ENCODE measurements around the gene ATOSB. TPM values are rescaled to one million over a fixed set of nuclear protein-coding genes. Genes with fewer than 3 reads are reported as not detected.
"Not testable (repeated sequence)": the region's sequence is repeated elsewhere in the genome, so short reads cannot be mapped to it uniquely, and the experiment has no call there.

The ATOSB gene
- total RNA-seq, 1 experiment from 2014 or later = 10.2 TPM

DNA sequence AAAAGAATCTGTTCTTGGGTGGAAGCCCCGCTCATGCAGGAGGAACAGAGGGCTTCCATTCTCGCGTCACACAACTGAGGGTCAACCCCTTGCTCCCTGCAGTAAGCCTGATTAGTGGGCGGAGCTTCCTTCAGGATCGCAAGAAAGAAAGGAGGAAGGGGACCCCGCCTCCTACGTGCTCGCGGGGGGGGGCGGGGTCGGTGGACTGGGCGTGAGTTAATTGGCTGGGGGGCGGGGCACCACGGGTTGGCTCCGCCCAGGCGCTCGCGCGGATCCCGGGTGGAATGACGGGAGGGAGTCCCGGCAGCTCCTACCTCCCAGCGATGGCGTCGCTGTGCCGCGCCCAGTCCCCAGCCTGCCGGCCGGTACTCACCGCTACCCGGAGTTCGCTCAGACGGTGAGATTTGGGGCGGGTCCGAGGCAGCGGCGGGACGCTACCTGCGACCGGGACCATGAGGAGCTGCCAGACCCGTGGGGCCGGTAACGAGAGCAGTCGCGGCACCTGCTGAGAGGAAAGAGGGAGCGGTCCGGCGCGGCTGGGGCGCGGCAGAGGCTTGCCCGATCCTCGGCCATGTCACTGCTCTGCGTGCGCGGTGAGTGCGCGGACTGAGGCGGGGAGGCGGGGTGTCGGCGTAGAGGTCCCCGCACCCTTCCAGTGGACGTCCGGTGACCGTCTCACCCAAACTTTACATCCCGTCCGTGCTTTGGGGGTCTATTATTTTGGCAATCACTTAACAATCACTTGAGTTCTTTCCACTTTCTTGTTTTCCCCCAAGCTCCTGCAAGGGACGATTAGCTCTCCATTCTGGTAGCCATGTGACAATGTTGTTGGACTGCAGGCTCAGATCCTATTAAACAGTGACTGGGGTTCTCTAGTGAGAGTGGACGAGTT is 46.3 kb upstream of the ATOSB start, which contains the start of gene UNC13B (continued):
- TF ChIP-seq, protein P1, sequence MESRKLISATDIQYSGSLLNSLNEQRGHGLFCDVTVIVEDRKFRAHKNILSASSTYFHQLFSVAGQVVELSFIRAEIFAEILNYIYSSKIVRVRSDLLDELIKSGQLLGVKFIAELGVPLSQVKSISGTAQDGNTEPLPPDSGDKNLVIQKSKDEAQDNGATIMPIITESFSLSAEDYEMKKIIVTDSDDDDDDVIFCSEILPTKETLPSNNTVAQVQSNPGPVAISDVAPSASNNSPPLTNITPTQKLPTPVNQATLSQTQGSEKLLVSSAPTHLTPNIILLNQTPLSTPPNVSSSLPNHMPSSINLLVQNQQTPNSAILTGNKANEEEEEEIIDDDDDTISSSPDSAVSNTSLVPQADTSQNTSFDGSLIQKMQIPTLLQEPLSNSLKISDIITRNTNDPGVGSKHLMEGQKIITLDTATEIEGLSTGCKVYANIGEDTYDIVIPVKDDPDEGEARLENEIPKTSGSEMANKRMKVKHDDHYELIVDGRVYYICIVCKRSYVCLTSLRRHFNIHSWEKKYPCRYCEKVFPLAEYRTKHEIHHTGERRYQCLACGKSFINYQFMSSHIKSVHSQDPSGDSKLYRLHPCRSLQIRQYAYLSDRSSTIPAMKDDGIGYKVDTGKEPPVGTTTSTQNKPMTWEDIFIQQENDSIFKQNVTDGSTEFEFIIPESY (IDR thresholded peaks at IDR 0.05; ENCODE audit: extremely low read depth, insufficient replicate concordance, low read length) = no peak

DNA sequence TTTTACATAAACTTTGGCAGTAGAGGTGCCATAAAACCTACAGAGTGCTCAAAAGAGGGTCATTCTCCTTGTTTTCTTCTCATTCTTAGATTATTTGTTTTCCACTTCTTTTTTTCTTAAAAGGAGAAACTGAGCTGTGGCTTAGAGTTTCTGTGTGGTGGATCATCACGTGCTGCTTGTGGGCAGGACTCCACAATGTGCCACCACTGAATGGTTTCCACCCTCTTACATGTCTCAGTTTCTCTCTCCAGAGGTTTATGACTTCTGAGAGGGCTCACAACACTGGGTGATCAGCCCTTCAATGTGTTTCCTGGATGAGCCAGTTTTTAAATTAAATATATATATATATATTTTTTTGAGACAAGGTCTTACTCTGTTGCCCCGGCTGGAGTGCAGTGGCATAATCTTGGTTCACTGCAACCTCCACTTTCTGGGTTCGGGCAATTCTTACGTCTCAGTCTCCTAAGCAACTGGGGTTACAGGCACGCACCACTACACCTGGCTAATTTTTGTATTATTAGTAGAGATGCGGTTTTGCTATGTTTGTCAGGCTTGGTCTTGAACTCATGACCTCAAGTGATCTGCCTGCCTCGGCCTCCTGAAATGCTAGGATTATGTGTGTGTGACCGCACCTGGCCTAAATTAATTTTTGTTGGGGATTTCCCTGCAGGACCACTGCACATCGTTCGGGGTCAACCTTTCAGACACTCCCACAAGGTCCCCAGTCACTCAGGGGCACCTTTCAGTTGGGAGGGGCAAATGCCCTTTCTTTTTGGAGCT is 43.0 kb upstream of the ATOSB start:
- no peaks in the 10 kb centered on the region for H3K27me3 ChIP-seq (ENCODE audit: insufficient read depth, low read length)
- H3K9ac ChIP-seq (ENCODE audit: low read length) = no peak overlapping the region
- peaks cover 3 to 13% of the 10 kb centered on the region in 2 experiments; a peak in 3 of 4 replicates for H3K4me1 ChIP-seq (ENCODE audit: control insufficient read depth in 1 of 2, insufficient read depth in 2 of 2, low read length in 2 of 2)
- no TSS peak for BruUV-seq (replicated peaks)
- no peak overlapping the region for H3K27ac ChIP-seq (ENCODE audit: low read depth, low read length)
- H3K36me3 ChIP-seq (ENCODE audit: control insufficient read depth in 1 of 2, insufficient read depth in 2 of 2, low read length in 2 of 2) = no peaks in the 10 kb centered on the region
- TF ChIP-seq POLR2AphosphoS5 (IDR thresholded peaks at IDR 0.05; ENCODE audit: low read depth, low read length) = no peak
- H3K4me3 ChIP-seq (replicated peaks in 1 of 2; ENCODE audit: low read depth in 1 of 2, low read length in 2 of 2) = no peak overlapping the region
- H3K9me3 ChIP-seq (ENCODE audit: control insufficient read depth in 1 of 2, insufficient read depth in 1 of 2, low read depth in 1 of 2, low read length in 2 of 2) = no peaks in the 10 kb centered on the region
- H3K9me2 ChIP-seq (ENCODE audit: insufficient read depth) = no peaks in the 10 kb centered on the region
- ATAC-seq = no peak
- CTCF ChIA-PET = no interaction called here
- intact Hi-C loops (cut with micrococcal nuclease) = no loop called here
- no peak for DNase-seq (ENCODE audit: low read depth, low spot score)
- H3K4me2 ChIP-seq (ENCODE audit: low read length) = no peak overlapping the region
- H4K20me1 ChIP-seq (ENCODE audit: insufficient read depth) = no peaks in the 10 kb centered on the region
- POLR2A ChIA-PET = no interaction called here
- RAD21 ChIA-PET (ENCODE audit: low non-redundant PET in 1 of 2, low total read pairs in 2 of 2, uncharacterized antibody in 2 of 2, unreplicated experiment in 2 of 2) = no interaction called here
- no peak overlapping the region for H2AFZ ChIP-seq (ENCODE audit: low read depth, low read length, poor library complexity, severe bottlenecking)
- 0 out of 2 replicates have a peak, but pooled peaks cover 7% of the 10 kb centered on the region for H3K79me2 ChIP-seq (ENCODE audit: insufficient read depth, low read length)

DNA sequence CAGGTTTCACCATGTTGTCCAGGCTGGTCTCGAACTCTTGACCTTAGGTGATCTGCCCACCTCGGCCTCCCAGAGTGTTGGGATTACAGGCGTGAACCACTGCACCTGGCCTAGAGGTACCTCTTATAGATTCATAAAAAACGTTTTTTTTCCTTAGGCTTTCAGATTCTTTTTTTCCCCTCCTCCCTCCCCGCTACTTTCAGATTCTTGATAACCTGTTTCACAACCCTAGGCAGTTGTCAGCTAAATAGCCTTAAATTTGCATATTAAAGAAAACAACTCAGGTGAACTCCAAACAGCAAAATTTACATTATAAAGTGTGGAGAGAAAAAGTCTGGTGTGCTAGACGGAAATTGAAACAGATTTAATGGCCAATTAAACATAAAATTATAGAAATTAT is 42.2 kb upstream of the ATOSB start:
- DNase-seq (ENCODE audit: low read depth, low spot score); H3K9me2 ChIP-seq (ENCODE audit: insufficient read depth); intact Hi-C loops (cut with micrococcal nuclease); H3K79me2 ChIP-seq (ENCODE audit: insufficient read depth, low read length); CTCF ChIA-PET; H3K4me3 ChIP-seq (replicated peaks in 1 of 2; ENCODE audit: low read depth in 1 of 2, low read length in 2 of 2); ATAC-seq; H3K27ac ChIP-seq (ENCODE audit: low read depth, low read length); H3K36me3 ChIP-seq (ENCODE audit: control insufficient read depth in 1 of 2, insufficient read depth in 2 of 2, low read length in 2 of 2); H2AFZ ChIP-seq (ENCODE audit: low read depth, low read length, poor library complexity, severe bottlenecking); H3K27me3 ChIP-seq (ENCODE audit: insufficient read depth, low read length); H3K4me1 ChIP-seq (ENCODE audit: control insufficient read depth in 1 of 2, insufficient read depth in 2 of 2, low read length in 2 of 2); H3K9me3 ChIP-seq (ENCODE audit: control insufficient read depth in 1 of 2, insufficient read depth in 1 of 2, low read depth in 1 of 2, low read length in 2 of 2); H3K9ac ChIP-seq (ENCODE audit: low read length); H3K4me2 ChIP-seq (ENCODE audit: low read length); BruUV-seq (replicated peaks); RAD21 ChIA-PET (ENCODE audit: low non-redundant PET in 1 of 2, low total read pairs in 2 of 2, uncharacterized antibody in 2 of 2, unreplicated experiment in 2 of 2); H4K20me1 ChIP-seq (ENCODE audit: insufficient read depth); POLR2A ChIA-PET: not testable (repeated sequence)

Measured in HCT116 (cell line).